Measurements from ENCODE around the gene SMARCAL1. TPM values are rescaled to one million over a fixed set of nuclear protein-coding genes. Genes with fewer than 3 reads are reported as not detected.
A peak's percentile ranks its signal among the peaks of the same experiment; 100 is the strongest.

Gene SMARCAL1
- total and polyA plus RNA-seq, 9 of the 15 experiments (the other 6 are each of a cell fraction or from before 2014, with no cell fraction given), result 8.2 to 27.9 (median 12.4) TPM

DNA sequence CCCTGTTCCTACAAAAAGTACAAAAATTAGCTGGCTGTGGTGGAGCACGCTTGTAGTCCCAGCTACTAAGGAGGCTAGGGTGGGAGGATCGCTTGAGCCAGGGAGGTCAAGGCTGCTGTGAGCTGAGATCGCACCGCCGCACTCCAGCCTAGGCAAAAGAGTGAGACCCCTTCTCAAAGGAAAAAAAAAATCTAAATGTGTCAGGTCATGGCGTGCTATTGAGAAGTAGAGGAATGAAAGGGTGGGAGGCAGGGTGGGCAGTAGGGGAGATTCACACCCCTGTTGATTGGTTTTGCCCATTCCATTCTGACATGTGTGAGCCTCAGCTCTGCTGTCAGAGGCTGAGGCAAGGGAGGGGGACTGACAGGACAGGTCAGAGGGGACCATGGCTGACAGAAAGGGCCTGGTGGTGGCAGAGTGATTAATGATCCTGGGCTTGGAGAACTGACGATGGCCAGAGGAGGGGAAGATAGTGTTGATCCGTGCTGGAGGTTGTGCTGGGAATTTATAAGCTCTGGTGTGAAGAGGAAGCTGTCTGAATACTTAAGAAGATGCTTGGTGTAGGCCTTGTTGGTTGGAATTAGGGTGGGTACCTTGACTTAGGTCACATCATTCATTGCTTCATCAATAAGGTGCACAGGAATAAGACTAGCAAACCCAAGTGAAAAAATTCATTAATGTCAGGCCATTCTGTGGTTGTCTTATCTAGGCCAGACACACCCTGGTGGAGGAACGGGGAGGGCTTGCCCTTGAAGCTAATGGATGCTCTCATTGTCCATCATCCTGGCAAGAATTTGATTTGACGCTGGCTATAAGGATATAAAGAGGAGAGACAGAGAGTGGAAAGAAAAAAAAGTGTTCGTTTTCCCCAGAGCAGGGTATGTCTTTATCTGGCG is 19.1 kb upstream of the SMARCAL1 start (continued):
- TF ChIP-seq, protein P1, sequence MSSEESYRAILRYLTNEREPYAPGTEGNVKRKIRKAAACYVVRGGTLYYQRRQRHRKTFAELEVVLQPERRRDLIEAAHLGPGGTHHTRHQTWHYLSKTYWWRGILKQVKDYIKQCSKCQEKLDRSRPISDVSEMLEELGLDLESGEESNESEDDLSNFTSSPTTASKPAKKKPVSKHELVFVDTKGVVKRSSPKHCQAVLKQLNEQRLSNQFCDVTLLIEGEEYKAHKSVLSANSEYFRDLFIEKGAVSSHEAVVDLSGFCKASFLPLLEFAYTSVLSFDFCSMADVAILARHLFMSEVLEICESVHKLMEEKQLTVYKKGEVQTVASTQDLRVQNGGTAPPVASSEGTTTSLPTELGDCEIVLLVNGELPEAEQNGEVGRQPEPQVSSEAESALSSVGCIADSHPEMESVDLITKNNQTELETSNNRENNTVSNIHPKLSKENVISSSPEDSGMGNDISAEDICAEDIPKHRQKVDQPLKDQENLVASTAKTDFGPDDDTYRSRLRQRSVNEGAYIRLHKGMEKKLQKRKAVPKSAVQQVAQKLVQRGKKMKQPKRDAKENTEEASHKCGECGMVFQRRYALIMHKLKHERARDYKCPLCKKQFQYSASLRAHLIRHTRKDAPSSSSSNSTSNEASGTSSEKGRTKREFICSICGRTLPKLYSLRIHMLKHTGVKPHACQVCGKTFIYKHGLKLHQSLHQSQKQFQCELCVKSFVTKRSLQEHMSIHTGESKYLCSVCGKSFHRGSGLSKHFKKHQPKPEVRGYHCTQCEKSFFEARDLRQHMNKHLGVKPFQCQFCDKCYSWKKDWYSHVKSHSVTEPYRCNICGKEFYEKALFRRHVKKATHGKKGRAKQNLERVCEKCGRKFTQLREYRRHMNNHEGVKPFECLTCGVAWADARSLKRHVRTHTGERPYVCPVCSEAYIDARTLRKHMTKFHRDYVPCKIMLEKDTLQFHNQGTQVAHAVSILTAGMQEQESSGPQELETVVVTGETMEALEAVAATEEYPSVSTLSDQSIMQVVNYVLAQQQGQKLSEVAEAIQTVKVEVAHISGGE (CRISPR knock-in tag; IDR thresholded peaks at IDR 0.05), result no peak
- TF ChIP-seq CEBPB (tag; IDR thresholded peaks at IDR 0.05) (no peak), ZNF584 (CRISPR knock-in tag; IDR thresholded peaks at IDR 0.05; ENCODE audit: low read depth) (no peak), TAF15 (IDR thresholded peaks at IDR 0.05; ENCODE audit: low read depth, low read length) (no peak), PYGO2 (tag; IDR thresholded peaks at IDR 0.05) (no peak), FOXK1 (CRISPR knock-in tag; IDR thresholded peaks at IDR 0.05; ENCODE audit: borderline replicate concordance) (no peak), MECOM (CRISPR knock-in tag; IDR thresholded peaks at IDR 0.05) (no peak), L3MBTL2 (IDR thresholded peaks at IDR 0.05) (no peak)
- TF ChIP-seq, protein P2, sequence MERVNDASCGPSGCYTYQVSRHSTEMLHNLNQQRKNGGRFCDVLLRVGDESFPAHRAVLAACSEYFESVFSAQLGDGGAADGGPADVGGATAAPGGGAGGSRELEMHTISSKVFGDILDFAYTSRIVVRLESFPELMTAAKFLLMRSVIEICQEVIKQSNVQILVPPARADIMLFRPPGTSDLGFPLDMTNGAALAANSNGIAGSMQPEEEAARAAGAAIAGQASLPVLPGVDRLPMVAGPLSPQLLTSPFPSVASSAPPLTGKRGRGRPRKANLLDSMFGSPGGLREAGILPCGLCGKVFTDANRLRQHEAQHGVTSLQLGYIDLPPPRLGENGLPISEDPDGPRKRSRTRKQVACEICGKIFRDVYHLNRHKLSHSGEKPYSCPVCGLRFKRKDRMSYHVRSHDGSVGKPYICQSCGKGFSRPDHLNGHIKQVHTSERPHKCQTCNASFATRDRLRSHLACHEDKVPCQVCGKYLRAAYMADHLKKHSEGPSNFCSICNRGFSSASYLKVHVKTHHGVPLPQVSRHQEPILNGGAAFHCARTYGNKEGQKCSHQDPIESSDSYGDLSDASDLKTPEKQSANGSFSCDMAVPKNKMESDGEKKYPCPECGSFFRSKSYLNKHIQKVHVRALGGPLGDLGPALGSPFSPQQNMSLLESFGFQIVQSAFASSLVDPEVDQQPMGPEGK (CRISPR knock-in tag; IDR thresholded peaks at IDR 0.05; ENCODE audit: borderline replicate concordance), result no peak
- TF ChIP-seq, protein P3, sequence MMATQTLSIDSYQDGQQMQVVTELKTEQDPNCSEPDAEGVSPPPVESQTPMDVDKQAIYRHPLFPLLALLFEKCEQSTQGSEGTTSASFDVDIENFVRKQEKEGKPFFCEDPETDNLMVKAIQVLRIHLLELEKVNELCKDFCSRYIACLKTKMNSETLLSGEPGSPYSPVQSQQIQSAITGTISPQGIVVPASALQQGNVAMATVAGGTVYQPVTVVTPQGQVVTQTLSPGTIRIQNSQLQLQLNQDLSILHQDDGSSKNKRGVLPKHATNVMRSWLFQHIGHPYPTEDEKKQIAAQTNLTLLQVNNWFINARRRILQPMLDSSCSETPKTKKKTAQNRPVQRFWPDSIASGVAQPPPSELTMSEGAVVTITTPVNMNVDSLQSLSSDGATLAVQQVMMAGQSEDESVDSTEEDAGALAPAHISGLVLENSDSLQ (IDR thresholded peaks at IDR 0.05), result peak; percentile 95
- TF ChIP-seq, protein P4, sequence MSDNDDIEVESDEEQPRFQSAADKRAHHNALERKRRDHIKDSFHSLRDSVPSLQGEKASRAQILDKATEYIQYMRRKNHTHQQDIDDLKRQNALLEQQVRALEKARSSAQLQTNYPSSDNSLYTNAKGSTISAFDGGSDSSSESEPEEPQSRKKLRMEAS (CRISPR knock-in tag; IDR thresholded peaks at IDR 0.05), result no peak

Data from K562 (cell line).